ENCODE data around the gene MAP3K9.

DNA sequence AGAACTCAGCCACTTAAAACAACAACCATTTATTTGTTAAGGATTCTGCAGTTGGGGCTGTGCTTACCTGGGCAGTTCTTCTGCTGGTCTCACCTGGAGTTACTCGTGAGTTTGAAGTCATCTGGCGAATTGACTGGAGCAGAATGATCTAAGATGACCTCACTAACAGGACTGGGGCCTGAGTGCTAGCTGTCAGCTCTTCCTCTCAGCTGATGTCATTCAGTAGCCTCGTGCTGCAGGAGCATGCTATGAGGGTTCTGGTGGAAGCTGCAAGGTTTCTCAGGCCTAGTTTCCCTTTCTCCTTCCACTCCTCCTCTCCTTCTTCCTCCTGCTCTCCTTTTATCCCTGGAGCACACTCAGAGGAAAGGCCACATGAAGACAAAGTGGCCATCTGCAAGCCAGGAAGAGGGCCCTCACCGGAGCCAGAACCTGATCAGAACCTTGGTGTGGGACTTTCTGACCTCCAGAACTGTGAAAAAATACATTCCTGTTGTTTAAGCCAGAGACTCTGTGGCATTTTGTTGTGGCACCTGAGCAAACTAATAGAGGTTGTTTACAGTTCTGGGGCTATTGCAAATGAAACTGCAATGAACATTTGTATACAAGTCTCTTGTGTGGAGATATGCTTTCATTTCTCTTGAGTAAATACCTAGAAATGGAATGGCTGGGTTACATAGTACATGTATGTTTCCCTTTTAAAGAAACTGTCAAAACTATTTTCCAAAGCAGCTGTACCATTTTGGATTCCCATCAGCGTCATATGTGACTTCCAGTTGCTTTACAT is 21.9 kb upstream of the MAP3K9 start:
- TF ChIP-seq ATF3 (CRISPR knock-in tag; conservative IDR thresholded peaks at IDR 0.05): no peak
- TF ChIP-seq, protein P1, sequence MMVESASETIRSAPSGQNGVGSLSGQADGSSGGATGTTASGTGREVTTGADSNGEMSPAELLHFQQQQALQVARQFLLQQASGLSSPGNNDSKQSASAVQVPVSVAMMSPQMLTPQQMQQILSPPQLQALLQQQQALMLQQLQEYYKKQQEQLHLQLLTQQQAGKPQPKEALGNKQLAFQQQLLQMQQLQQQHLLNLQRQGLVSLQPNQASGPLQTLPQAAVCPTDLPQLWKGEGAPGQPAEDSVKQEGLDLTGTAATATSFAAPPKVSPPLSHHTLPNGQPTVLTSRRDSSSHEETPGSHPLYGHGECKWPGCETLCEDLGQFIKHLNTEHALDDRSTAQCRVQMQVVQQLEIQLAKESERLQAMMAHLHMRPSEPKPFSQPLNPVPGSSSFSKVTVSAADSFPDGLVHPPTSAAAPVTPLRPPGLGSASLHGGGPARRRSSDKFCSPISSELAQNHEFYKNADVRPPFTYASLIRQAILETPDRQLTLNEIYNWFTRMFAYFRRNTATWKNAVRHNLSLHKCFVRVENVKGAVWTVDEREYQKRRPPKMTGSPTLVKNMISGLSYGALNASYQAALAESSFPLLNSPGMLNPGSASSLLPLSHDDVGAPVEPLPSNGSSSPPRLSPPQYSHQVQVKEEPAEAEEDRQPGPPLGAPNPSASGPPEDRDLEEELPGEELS (CRISPR knock-in tag; IDR thresholded peaks at IDR 0.05): no peak
- TF ChIP-seq ZNF138 (CRISPR knock-in tag; conservative IDR thresholded peaks at IDR 0.05): no peak
- TF ChIP-seq, protein P2, sequence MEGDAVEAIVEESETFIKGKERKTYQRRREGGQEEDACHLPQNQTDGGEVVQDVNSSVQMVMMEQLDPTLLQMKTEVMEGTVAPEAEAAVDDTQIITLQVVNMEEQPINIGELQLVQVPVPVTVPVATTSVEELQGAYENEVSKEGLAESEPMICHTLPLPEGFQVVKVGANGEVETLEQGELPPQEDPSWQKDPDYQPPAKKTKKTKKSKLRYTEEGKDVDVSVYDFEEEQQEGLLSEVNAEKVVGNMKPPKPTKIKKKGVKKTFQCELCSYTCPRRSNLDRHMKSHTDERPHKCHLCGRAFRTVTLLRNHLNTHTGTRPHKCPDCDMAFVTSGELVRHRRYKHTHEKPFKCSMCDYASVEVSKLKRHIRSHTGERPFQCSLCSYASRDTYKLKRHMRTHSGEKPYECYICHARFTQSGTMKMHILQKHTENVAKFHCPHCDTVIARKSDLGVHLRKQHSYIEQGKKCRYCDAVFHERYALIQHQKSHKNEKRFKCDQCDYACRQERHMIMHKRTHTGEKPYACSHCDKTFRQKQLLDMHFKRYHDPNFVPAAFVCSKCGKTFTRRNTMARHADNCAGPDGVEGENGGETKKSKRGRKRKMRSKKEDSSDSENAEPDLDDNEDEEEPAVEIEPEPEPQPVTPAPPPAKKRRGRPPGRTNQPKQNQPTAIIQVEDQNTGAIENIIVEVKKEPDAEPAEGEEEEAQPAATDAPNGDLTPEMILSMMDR (IDR thresholded peaks at IDR 0.05): no peak
- no peak for TF ChIP-seq ZNF232 (CRISPR knock-in tag; IDR thresholded peaks at IDR 0.05)
- no peak for TF ChIP-seq ELF4 (CRISPR knock-in tag; IDR thresholded peaks at IDR 0.05; ENCODE audit: low read depth)
- TF ChIP-seq TCF7 (CRISPR knock-in tag; IDR thresholded peaks at IDR 0.05; ENCODE audit: low read depth): no peak
- TF ChIP-seq TEAD4 (CRISPR knock-in tag; IDR thresholded peaks at IDR 0.05): no peak
- TF ChIP-seq, protein P3, sequence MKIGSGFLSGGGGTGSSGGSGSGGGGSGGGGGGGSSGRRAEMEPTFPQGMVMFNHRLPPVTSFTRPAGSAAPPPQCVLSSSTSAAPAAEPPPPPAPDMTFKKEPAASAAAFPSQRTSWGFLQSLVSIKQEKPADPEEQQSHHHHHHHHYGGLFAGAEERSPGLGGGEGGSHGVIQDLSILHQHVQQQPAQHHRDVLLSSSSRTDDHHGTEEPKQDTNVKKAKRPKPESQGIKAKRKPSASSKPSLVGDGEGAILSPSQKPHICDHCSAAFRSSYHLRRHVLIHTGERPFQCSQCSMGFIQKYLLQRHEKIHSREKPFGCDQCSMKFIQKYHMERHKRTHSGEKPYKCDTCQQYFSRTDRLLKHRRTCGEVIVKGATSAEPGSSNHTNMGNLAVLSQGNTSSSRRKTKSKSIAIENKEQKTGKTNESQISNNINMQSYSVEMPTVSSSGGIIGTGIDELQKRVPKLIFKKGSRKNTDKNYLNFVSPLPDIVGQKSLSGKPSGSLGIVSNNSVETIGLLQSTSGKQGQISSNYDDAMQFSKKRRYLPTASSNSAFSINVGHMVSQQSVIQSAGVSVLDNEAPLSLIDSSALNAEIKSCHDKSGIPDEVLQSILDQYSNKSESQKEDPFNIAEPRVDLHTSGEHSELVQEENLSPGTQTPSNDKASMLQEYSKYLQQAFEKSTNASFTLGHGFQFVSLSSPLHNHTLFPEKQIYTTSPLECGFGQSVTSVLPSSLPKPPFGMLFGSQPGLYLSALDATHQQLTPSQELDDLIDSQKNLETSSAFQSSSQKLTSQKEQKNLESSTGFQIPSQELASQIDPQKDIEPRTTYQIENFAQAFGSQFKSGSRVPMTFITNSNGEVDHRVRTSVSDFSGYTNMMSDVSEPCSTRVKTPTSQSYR (CRISPR knock-in tag; IDR thresholded peaks at IDR 0.05): no peak
- TF ChIP-seq ZNF423 (CRISPR knock-in tag; IDR thresholded peaks at IDR 0.05): no peak

All from WTC11 (cell line).